Measurements from ENCODE around the gene BTNL9. TPM values are rescaled to one million over a fixed set of nuclear protein-coding genes. Genes with fewer than 3 reads are reported as not detected.

The BTNL9 gene
- total RNA-seq, 3 donors from 2014 or later, result 27.2 to 169 (median 94.6) TPM

GRCh38 chr5:181054871-181055459 lies 14.9 kb downstream of the BTNL9 start:
- intact Hi-C loops (cut with DNase I; ENCODE audit: low total_unique reads), result no loop called here
- Histone ChIP-seq H3K36me3 (no peaks in the 10 kb centered on the region), H3K27ac (no peak overlapping the region), H3K27me3 (peaks cover 2 to 90% of the 10 kb centered on the region in 2 donors), H3K9me3 (no peaks in the 10 kb centered on the region), H3K4me1 (peaks cover 0 to 6% of the 10 kb centered on the region in 2 donors), H3K4me3 (no peak overlapping the region)
- TF ChIP-seq CTCF (IDR thresholded peaks at IDR 0.05) (no peak), POLR2A (IDR thresholded peaks at IDR 0.05) (no peak), POLR2AphosphoS5 (IDR thresholded peaks at IDR 0.05) (no peak)
- no peak for DNase-seq (ENCODE audit: low spot score in 2 of 2)

DNA sequence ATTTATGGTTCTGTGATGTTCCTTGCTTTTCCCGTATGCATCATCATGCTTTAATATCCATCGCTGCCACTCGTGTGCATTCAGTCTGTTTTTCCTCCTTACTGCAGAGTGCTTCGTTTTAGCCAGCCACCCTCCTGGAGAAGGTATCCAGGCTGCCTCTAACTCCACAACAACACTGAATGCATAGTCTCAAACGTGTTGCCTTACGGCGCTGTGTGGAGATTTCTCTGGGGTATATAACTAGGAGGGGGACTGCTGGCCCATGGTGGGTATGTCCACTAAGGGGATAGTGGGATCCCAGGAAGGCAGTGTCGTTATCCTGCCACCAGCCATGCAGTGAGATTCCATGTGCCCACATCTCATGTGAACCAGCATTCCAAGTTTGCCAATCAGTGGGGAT lies 16.4 kb downstream of the BTNL9 start:
- no peak for DNase-seq (ENCODE audit: low spot score in 2 of 2)
- no peak overlapping the region for H3K27ac ChIP-seq
- H3K4me3 ChIP-seq, result no peak overlapping the region
- no peaks in the 10 kb centered on the region for H3K9me3 ChIP-seq
- H3K36me3 ChIP-seq, result no peaks in the 10 kb centered on the region
- peaks cover 0 to 6% of the 10 kb centered on the region in 2 donors for H3K4me1 ChIP-seq
- TF ChIP-seq POLR2A (IDR thresholded peaks at IDR 0.05) (no peak), CTCF (IDR thresholded peaks at IDR 0.05) (no peak), POLR2AphosphoS5 (IDR thresholded peaks at IDR 0.05) (no peak)
- intact Hi-C loops (cut with DNase I; ENCODE audit: low total_unique reads), result no loop called here
- H3K27me3 ChIP-seq, result peaks cover 2 to 88% of the 10 kb centered on the region in 2 donors

GRCh38 chr5:181058321-181058720 lies 18.3 kb downstream of the BTNL9 start:
- intact Hi-C loops (cut with DNase I; ENCODE audit: low total_unique reads), result no loop called here
- Histone ChIP-seq H3K4me3 (no peak overlapping the region), H3K27me3 (peaks cover 0 to 93% of the 10 kb centered on the region in 2 donors), H3K4me1 (no peaks in the 10 kb centered on the region), H3K9me3 (no peaks in the 10 kb centered on the region), H3K36me3 (no peaks in the 10 kb centered on the region), H3K27ac (no peak overlapping the region)
- no peak for TF ChIP-seq CTCF (IDR thresholded peaks at IDR 0.05)
- no peak for TF ChIP-seq POLR2AphosphoS5 (IDR thresholded peaks at IDR 0.05)
- TF ChIP-seq POLR2A (IDR thresholded peaks at IDR 0.05), result no peak
- no peak for DNase-seq (ENCODE audit: low spot score in 2 of 2)

DNA sequence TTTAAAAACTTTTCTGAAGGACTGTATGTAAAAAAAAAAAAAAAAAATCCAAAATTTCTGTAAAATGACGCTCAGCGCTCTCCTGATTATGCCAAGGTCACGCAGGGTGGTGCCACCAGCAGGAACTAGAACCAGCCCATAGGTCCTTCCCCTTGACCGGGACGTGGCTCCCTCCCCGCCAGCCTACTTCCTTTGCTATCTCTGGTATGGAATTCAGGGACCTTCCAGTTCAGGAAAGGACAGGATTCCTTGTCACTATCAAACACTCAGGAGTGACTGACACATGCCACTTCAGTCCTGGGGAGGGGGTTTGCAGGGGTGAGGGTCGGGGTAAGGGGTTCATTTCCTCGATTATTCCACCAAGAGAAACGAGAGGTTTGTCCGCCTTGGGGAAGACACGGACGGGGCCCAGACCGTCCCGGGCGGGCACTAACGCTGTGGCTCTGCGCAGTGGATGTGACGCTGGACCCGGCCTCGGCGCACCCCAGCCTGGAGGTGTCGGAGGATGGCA lies 18.8 kb downstream of the BTNL9 start:
- Histone ChIP-seq H3K27ac (no peak overlapping the region), H3K4me1 (no peaks in the 10 kb centered on the region), H3K9me3 (no peaks in the 10 kb centered on the region), H3K27me3 (peaks cover 0 to 87% of the 10 kb centered on the region in 2 donors), H3K36me3 (no peaks in the 10 kb centered on the region), H3K4me3 (peak overlapping the region in 1 of 3 donors; percentile 28)
- no peak for DNase-seq (ENCODE audit: low spot score in 2 of 2)
- TF ChIP-seq POLR2AphosphoS5 (IDR thresholded peaks at IDR 0.05) (no peak), POLR2A (IDR thresholded peaks at IDR 0.05) (no peak), CTCF (IDR thresholded peaks at IDR 0.05) (no peak)
- intact Hi-C loops (cut with DNase I; ENCODE audit: low total_unique reads), result no loop called here

- H3K4me3 ChIP-seq, result peak overlapping the region in 1 of 3 donors; percentile 28
- no peaks in the 10 kb centered on the region for H3K36me3 ChIP-seq
- H3K27ac ChIP-seq, result no peak overlapping the region
- peaks cover 0 to 80% of the 10 kb centered on the region in 2 donors for H3K27me3 ChIP-seq
- intact Hi-C loops (cut with DNase I; ENCODE audit: low total_unique reads), result no loop called here
- no peak for TF ChIP-seq CTCF (IDR thresholded peaks at IDR 0.05)
- TF ChIP-seq POLR2AphosphoS5 (IDR thresholded peaks at IDR 0.05), result no peak
- TF ChIP-seq POLR2A (IDR thresholded peaks at IDR 0.05), result no peak
- H3K4me1 ChIP-seq, result no peaks in the 10 kb centered on the region
- no peaks in the 10 kb centered on the region for H3K9me3 ChIP-seq
- no peak for DNase-seq (ENCODE audit: low spot score in 2 of 2)
Observed at GRCh38 chr5:181059297-181060230, 19.5 kb downstream of the BTNL9 start.
